CD4-positive, alpha-beta memory T cell (primary cell): ENCODE data around the gene LRP1-AS. TPM values are rescaled to one million over a fixed set of nuclear protein-coding genes. Genes with fewer than 3 reads are reported as not detected.

Source experiments
- CTCF ChIA-PET: fragments of 350-600 bp; sonication (Branson Sonifier 250); formaldehyde crosslinking; loops from one replicate; lab custom pipeline; 2021; ENCODE audit warnings: inconsistent platforms; ENCODE audit not compliant: partially characterized antibody; lab: Charles Lee
- POLR2A ChIA-PET: fragments of 350-600 bp; sonication (Branson Sonifier 250); formaldehyde crosslinking; loops from one replicate; lab custom pipeline; 2021; ENCODE audit not compliant: partially characterized antibody; lab: Charles Lee
- DNase-seq, 5 donors: peaks; one replicate each; pipeline versions ENCODE4 v3.0.0 to v3.0.0-alpha.2; 2020 to 2022; ENCODE audit warnings: mixed read lengths in 1 of 5
- H3K27ac ChIP-seq: one replicate; pipeline ENCODE4 v1.7.0; 2013; ENCODE audit warnings: low read depth, low read length
- H3K27me3 ChIP-seq: 2 replicates; pipeline ENCODE4 v1.7.0; 2013; ENCODE audit warnings: mild to moderate bottlenecking, low read length, moderate library complexity; ENCODE audit not compliant: insufficient read depth
- H3K36me3 ChIP-seq: 2 replicates; pipeline ENCODE4 v1.7.0; 2013; ENCODE audit warnings: mild to moderate bottlenecking, low read length, moderate library complexity; ENCODE audit not compliant: insufficient read depth
- H3K4me1 ChIP-seq: 2 replicates; pipeline ENCODE4 v1.7.0; 2013; ENCODE audit warnings: mild to moderate bottlenecking, low read length, moderate library complexity; ENCODE audit not compliant: insufficient read depth
- H3K4me3 ChIP-seq, 2 donors: one replicate each; pipeline ENCODE4 v1.7.0; 2013; ENCODE audit warnings: low read length in 2 of 2, mild to moderate bottlenecking in 1 of 2
- H3K9me3 ChIP-seq, 2 donors: one replicate each; pipeline ENCODE4 v1.7.0; 2013; ENCODE audit warnings: low read length in 2 of 2, control low read depth in 1 of 2; ENCODE audit not compliant: control insufficient read depth in 1 of 2
- H3K27ac Mint-ChIP-seq, 7 donors: one replicate each; pipeline ENCODE4 v1.8.0; 2020 to 2021; ENCODE audit warnings: mixed read lengths in 7 of 7, mild to moderate bottlenecking in 6 of 7, inconsistent platforms in 3 of 7, moderate library complexity in 3 of 7
- H3K27me3 Mint-ChIP-seq, 2 donors: one replicate each; pipeline ENCODE4 v1.8.0; 2020 to 2021; ENCODE audit warnings: mixed read lengths in 2 of 2
- H3K36me3 Mint-ChIP-seq, 2 donors: one replicate each; pipeline ENCODE4 v1.8.0; 2020 to 2021; ENCODE audit warnings: mixed read lengths in 2 of 2, inconsistent platforms in 1 of 2, mild to moderate bottlenecking in 1 of 2
- H3K4me1 Mint-ChIP-seq, 4 donors: one replicate each; pipeline ENCODE4 v1.8.0; 2020 to 2021; ENCODE audit warnings: mixed read lengths in 4 of 4, mild to moderate bottlenecking in 1 of 4
- H3K4me3 Mint-ChIP-seq, 8 donors: one replicate each; pipeline ENCODE4 v1.8.0; 2020 to 2021; ENCODE audit warnings: mixed read lengths in 8 of 8, mild to moderate bottlenecking in 7 of 8, moderate library complexity in 6 of 8, inconsistent platforms in 3 of 8
- H3K9me3 Mint-ChIP-seq, 8 donors: one replicate each; pipeline ENCODE4 v1.8.0; 2020 to 2021; ENCODE audit warnings: mixed read lengths in 8 of 8, mild to moderate bottlenecking in 5 of 8, inconsistent platforms in 3 of 8, moderate library complexity in 1 of 8
- intact Hi-C: fragments of 100-400 bp; cut with micrococcal nuclease; formaldehyde crosslinking; loops from one replicate; pipeline ENCODE4 v1.15.1; 2023
- polyA plus RNA-seq, 2 donors: library from polyadenylated mRNA; unstranded; fragments of 300-500 nt; fragmentation: Illumina TruSeq; gene quantifications; one replicate each; pipeline ENCODE4 v1.2.3, GENCODE V29; 2021
- total RNA-seq, 2 experiments: library from RNA; stranded (reverse); gene quantifications; one replicate each; pipeline ENCODE4 v1.2.3, GENCODE V29; 2021

LRP1-AS gene
- total and polyA plus RNA-seq, 4 experiments from 2014 or later: not detected

DNA sequence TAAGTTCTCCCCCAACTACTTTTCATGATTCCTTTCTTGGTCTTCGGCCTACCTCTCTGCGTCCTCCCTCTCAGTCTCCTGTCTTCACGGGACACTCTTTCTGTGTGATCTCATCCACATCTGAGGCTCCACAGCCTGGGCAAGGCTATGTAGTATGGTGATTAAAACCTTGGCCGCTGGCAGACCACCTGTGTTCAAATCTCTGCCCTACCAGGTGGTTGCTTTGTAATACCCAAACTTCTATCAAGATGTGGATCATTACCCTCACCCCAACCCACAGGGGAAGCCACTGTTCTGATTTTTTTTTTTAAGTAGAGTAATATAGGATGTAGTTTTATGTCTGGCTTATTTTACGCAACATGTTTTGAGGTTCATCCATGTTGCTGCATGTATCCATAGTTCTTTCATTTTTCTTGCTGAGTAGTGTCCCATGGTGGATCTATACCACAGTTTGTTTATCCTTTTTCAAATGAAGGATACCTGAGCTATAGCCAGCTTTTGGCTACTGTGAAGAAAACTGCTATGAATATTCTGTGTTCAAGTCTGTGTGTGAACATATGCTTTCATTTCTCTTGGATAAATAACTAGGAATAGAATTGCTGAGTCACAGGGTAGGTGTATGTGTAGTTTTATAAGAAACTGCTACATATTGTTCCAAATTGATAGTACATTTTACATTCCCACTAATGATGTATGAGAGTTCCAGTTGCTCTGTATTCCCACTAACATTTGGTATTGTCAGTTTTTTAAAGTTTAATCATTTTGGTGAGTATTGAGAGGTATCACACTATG, 27.9 kb downstream of the LRP1-AS start:
- ChIA-PET CTCF (interaction anchor here (1.0 to 10.4 kb wide), 4 partner anchors 8 to 64 kb away, joined by 4 to 207 read pairs (median 10); partner anchors contain the start of gene STAT6), POLR2A (interaction anchor here (3.4 kb wide), 1 partner anchor 8 kb away, joined by 11 read pairs; the partner anchor contains the start of gene STAT6)
- H3K36me3 ChIP-seq: no peaks in the 10 kb centered on the region
- no peak overlapping the region for H3K27ac Mint-ChIP-seq
- H3K4me3 Mint-ChIP-seq: no peak overlapping the region
- H3K27me3 Mint-ChIP-seq: no peaks in the 10 kb centered on the region
- no peak overlapping the region for H3K4me3 ChIP-seq
- no peaks in the 10 kb centered on the region for H3K4me1 ChIP-seq
- H3K27ac ChIP-seq: no peak overlapping the region
- no peaks in the 10 kb centered on the region for H3K9me3 ChIP-seq
- H3K27me3 ChIP-seq: no peaks in the 10 kb centered on the region
- H3K36me3 Mint-ChIP-seq: no peaks in the 10 kb centered on the region
- H3K9me3 Mint-ChIP-seq: no peaks in the 10 kb centered on the region
- peaks cover 0 to 4% (median 2%) of the 10 kb centered on the region in 4 donors for H3K4me1 Mint-ChIP-seq
- intact Hi-C loops: no loop called here
- DNase-seq: no peak

DNA sequence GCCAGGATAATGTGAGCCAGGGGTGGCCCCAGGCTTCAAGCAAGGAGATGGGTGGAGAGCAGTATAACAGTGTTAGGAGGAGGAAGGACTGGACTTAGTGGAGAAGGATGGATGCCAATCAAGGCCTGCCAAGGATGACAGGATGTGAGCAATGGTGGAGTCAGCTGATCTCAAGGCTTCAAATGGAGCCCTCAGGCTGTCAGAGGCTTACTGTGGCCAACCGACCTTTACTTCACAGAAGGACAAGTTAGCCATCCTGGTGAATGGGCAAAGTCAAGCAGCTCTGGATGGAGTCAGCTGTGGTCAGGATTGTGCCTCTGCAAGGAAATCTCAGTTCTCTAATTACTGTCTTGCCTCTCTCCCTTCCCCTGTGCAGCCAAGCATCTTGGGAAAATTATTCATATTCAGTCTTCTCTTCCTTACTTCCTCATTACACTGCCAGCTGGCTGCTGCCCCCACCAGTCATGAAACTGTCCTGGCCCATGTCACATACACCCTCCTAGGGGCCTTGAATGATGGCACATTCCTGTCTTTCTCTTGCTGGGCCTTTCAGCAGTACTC, 28.6 kb downstream of the LRP1-AS start:
- H3K27ac Mint-ChIP-seq: peak overlapping the region in 1 of 7 donors; percentile 79
- ChIA-PET CTCF (interaction anchor here (1.8 to 2.5 kb wide), 2 partner anchors 50 to 56 kb away, joined by 6 to 14 read pairs; no protein-coding TSS in a partner anchor), POLR2A (interaction anchor here (1.2 kb wide), 1 partner anchor 40 kb away, joined by 3 read pairs; the partner anchor contains the start of gene NEMP1)
- Histone ChIP-seq H3K4me1 (no peaks in the 10 kb centered on the region), H3K9me3 (no peaks in the 10 kb centered on the region), H3K4me3 (no peak overlapping the region), H3K27ac (no peak overlapping the region), H3K36me3 (no peaks in the 10 kb centered on the region), H3K27me3 (no peaks in the 10 kb centered on the region)
- no peak overlapping the region for H3K4me3 Mint-ChIP-seq
- no peaks in the 10 kb centered on the region for H3K36me3 Mint-ChIP-seq
- intact Hi-C loops: no loop called here
- H3K9me3 Mint-ChIP-seq: no peaks in the 10 kb centered on the region
- DNase-seq: no peak
- no peaks in the 10 kb centered on the region for H3K4me1 Mint-ChIP-seq
- no peaks in the 10 kb centered on the region for H3K27me3 Mint-ChIP-seq

GRCh38 chr12:57116580-57117281, 30.7 kb downstream of the LRP1-AS start:
- H3K36me3 Mint-ChIP-seq: peaks cover 0 to 4% of the 10 kb centered on the region in 2 donors
- no peak for DNase-seq
- Histone ChIP-seq H3K9me3 (no peaks in the 10 kb centered on the region), H3K4me1 (peaks cover 6% of the 10 kb centered on the region), H3K36me3 (no peaks in the 10 kb centered on the region), H3K27ac (no peak overlapping the region), H3K4me3 (no peak overlapping the region), H3K27me3 (no peaks in the 10 kb centered on the region)
- intact Hi-C loops: no loop called here
- ChIA-PET POLR2A (no interaction called here), CTCF (interaction anchor here (0.8 to 2.5 kb wide), 7 partner anchors 7 to 54 kb away, joined by 3 to 19 read pairs (median 5); partner anchors contain the start of gene LRP1)
- no peak overlapping the region for H3K4me3 Mint-ChIP-seq
- peaks cover 0 to 4% of the 10 kb centered on the region in 2 donors for H3K27me3 Mint-ChIP-seq
- H3K27ac Mint-ChIP-seq: peak overlapping the region in 4 of 7 donors; percentile 11 to 53 (median 26)
- H3K9me3 Mint-ChIP-seq: peaks cover 0 to 5% (median 0%) of the 10 kb centered on the region in 8 donors
- H3K4me1 Mint-ChIP-seq: peaks cover 8 to 13% (median 11%) of the 10 kb centered on the region in 4 donors

- peak overlapping the region; percentile 93 for H3K27ac ChIP-seq
- Mint-ChIP-seq H3K36me3 (peaks cover 8 to 28% of the 10 kb centered on the region in 2 donors), H3K4me1 (peaks cover 21 to 51% (median 31%) of the 10 kb centered on the region in 4 donors), H3K27ac (peak overlapping the region; percentile 94 to 100 (median 98)), H3K4me3 (peak overlapping the region; percentile 93 to 100 (median 96)), H3K9me3 (peaks cover 0 to 10% (median 0%) of the 10 kb centered on the region in 8 donors), H3K27me3 (peaks cover 0 to 4% of the 10 kb centered on the region in 2 donors)
- H3K36me3 ChIP-seq: peaks cover 7% of the 10 kb centered on the region
- CTCF ChIA-PET: interaction anchor here (0.5 to 9.3 kb wide), 30 partner anchors 13 to 599 kb away, joined by 3 to 458 read pairs (median 5); partner anchors contain the start of genes LRP1, MYO1A, NAB2 and NEMP1
- no peak for DNase-seq
- peak overlapping the region in 1 of 2 donors; percentile 90 for H3K4me3 ChIP-seq
- POLR2A ChIA-PET: interaction anchor here (0.6 to 12.1 kb wide), 37 partner anchors 8 to 856 kb away, joined by 3 to 622 read pairs (median 5); partner anchors contain the start of genes BAZ2A, IL23A, LRP1 and NAB2
- H3K27me3 ChIP-seq: no peaks in the 10 kb centered on the region
- intact Hi-C loops: loop anchor here (1.0 to 5.0 kb wide), 8 partner anchors 12 to 599 kb away; partner anchors contain the start of genes LRP1 and PTGES3
- H3K4me1 ChIP-seq: peaks cover 31% of the 10 kb centered on the region
- H3K9me3 ChIP-seq: no peaks in the 10 kb centered on the region
Observed at GRCh38 chr12:57112492-57113294, 34.7 kb downstream of the LRP1-AS start.

- Histone ChIP-seq H3K27ac (peak within 1 kb of the TSS; percentile 93), H3K27me3 (no peaks in the 10 kb centered on the region), H3K4me1 (peaks cover 34% of the 10 kb centered on the region), H3K9me3 (no peaks in the 10 kb centered on the region), H3K36me3 (peaks cover 22% of the 10 kb centered on the region), H3K4me3 (peak within 1 kb of the TSS; percentile 90 to 99)
- POLR2A ChIA-PET: interaction anchor here (0.5 to 12.1 kb wide), 31 partner anchors 10 to 1248 kb away, joined by 3 to 622 read pairs (median 6); partner anchors contain the start of genes ARHGAP9, BAZ2A, CNPY2 and IL23A
- Mint-ChIP-seq H3K4me3 (peak within 1 kb of the TSS; percentile 93 to 100 (median 96)), H3K27me3 (peaks cover 0 to 4% of the 10 kb centered on the region in 2 donors), H3K4me1 (peaks cover 28 to 64% (median 38%) of the 10 kb centered on the region in 4 donors), H3K27ac (peak within 1 kb of the TSS; percentile 94 to 100 (median 98)), H3K36me3 (peaks cover 20 to 43% of the 10 kb centered on the region in 2 donors), H3K9me3 (peaks cover 0 to 10% (median 0%) of the 10 kb centered on the region in 8 donors)
- CTCF ChIA-PET: interaction anchor here (0.6 to 9.3 kb wide), 31 partner anchors 9 to 597 kb away, joined by 3 to 458 read pairs (median 5); partner anchors contain the start of genes GLI1, LRP1, MYO1A and NAB2
- peak; percentile 87 to 96 (median 90) for DNase-seq
- intact Hi-C loops: loop anchor here (1.0 to 5.0 kb wide), 3 partner anchors 23 to 424 kb away; partner anchors contain the start of genes NEMP1 and PTGES3
Observed at GRCh38 chr12:57111031-57111734, 36.2 kb downstream of the LRP1-AS start, which contains the start of gene STAT6. Gene STAT6 (minus strand): TSS chr12:57111362. CDS start chr12:57108278, 3,084 bp downstream.
